Nephron (organoid): ENCODE measurements around the gene SMAD3.

ENCODE experiments used
- H3K27ac Mint-ChIP-seq, 3 experiments: 2 replicates each; pipeline ENCODE4 v1.8.0; 2020; ENCODE audit warnings: mixed read lengths in 3 of 3, mild to moderate bottlenecking in 2 of 3, moderate library complexity in 1 of 3
- H3K27me3 Mint-ChIP-seq: 2 replicates; pipeline ENCODE4 v1.8.0; 2021; ENCODE audit warnings: low read depth, mild to moderate bottlenecking, moderate library complexity, mixed read lengths
- H3K36me3 Mint-ChIP-seq: 2 replicates; pipeline ENCODE4 v1.8.0; 2020; ENCODE audit warnings: low read depth, mixed read lengths
- H3K4me1 Mint-ChIP-seq: 2 replicates; pipeline ENCODE4 v1.8.0; 2020; ENCODE audit warnings: mixed read lengths
- H3K4me3 Mint-ChIP-seq, 3 experiments: 2 replicates each; pipeline ENCODE4 v1.8.0; 2020; ENCODE audit warnings: mild to moderate bottlenecking in 3 of 3, mixed read lengths in 3 of 3, moderate library complexity in 2 of 3
- H3K9me3 Mint-ChIP-seq: 2 replicates; pipeline ENCODE4 v1.8.0; 2020; ENCODE audit warnings: mixed read lengths
- TF ChIP-seq, protein P1 (sequence below), 3 experiments: fragments of 200-600 bp; sonication (generic); IDR thresholded peaks; one replicate each; pipeline ENCODE4 v1.5.0; 2021; ENCODE audit warnings: antibody characterized with exemption in 3 of 3; ENCODE audit not compliant: unreplicated experiment in 3 of 3

Gene SMAD3

DNA sequence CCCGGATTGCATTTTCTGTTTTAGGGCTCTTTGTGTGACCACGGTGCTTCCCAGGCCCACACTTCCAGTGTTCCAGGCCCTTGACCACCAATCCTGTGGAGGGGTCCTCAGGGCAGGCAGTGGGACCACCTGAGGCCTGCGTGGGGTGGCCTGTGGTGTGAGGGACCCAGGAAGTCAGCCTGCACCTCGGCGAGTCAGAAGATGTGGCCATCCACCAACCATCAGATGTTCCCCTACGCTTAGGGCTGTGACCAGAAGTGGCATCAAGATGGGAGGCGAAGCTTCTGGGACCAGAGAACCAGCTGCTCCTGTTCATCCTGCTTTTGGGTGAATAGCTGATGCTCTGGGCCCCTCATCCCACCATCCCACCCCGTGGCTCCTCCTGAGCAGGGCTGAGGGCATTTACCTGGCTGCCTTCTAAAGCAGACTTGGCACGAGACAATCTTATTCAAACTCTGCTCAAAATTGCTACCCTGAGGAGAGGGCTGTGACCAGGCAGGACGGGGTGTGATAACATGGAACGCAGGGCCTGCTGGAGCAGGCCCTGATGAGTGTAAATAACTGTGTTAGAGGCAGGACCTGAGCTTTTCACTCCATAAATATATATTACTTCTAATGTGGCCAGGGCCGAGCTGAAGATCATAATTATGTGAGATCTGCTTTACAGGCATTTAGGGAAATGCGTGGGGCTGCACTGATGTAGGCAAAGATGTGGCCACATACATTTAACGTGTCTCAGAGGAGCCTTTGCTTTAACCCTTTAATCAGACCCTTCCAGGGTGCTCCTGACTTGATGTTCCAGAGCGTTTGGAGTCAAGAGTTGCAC lies 28.8 kb downstream of the SMAD3 start:
- no peak overlapping the region for H3K27ac Mint-ChIP-seq
- no peaks in the 10 kb centered on the region for H3K9me3 Mint-ChIP-seq
- H3K4me1 Mint-ChIP-seq: peaks cover 71% of the 10 kb centered on the region
- peaks cover 15% of the 10 kb centered on the region for H3K36me3 Mint-ChIP-seq
- TF ChIP-seq, protein P1, sequence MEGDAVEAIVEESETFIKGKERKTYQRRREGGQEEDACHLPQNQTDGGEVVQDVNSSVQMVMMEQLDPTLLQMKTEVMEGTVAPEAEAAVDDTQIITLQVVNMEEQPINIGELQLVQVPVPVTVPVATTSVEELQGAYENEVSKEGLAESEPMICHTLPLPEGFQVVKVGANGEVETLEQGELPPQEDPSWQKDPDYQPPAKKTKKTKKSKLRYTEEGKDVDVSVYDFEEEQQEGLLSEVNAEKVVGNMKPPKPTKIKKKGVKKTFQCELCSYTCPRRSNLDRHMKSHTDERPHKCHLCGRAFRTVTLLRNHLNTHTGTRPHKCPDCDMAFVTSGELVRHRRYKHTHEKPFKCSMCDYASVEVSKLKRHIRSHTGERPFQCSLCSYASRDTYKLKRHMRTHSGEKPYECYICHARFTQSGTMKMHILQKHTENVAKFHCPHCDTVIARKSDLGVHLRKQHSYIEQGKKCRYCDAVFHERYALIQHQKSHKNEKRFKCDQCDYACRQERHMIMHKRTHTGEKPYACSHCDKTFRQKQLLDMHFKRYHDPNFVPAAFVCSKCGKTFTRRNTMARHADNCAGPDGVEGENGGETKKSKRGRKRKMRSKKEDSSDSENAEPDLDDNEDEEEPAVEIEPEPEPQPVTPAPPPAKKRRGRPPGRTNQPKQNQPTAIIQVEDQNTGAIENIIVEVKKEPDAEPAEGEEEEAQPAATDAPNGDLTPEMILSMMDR (IDR thresholded peaks at IDR 0.05; ENCODE audit: unreplicated experiment in 3 of 3): no peak
- H3K27me3 Mint-ChIP-seq: no peaks in the 10 kb centered on the region
- H3K4me3 Mint-ChIP-seq: no peak overlapping the region

DNA sequence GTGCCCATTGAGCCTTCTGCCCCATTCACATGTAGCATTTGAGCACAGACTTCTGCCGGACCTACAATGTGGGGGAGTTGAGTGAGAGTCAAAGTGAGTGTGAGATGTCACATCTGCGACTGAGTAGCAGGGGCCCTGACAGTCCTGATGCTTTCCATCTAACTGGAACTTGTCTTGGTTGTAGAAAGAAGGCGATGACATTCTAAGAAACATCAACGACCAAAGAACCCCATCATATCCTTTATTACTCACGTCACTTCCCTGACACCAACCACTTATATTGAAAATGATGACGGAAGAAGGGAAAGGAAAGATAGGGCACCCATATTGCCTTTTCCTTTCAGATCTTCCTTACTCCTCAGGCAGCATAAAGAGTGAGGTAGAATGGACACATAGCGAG lies 30.5 kb downstream of the SMAD3 start:
- H3K36me3 Mint-ChIP-seq: peaks cover 15% of the 10 kb centered on the region

DNA sequence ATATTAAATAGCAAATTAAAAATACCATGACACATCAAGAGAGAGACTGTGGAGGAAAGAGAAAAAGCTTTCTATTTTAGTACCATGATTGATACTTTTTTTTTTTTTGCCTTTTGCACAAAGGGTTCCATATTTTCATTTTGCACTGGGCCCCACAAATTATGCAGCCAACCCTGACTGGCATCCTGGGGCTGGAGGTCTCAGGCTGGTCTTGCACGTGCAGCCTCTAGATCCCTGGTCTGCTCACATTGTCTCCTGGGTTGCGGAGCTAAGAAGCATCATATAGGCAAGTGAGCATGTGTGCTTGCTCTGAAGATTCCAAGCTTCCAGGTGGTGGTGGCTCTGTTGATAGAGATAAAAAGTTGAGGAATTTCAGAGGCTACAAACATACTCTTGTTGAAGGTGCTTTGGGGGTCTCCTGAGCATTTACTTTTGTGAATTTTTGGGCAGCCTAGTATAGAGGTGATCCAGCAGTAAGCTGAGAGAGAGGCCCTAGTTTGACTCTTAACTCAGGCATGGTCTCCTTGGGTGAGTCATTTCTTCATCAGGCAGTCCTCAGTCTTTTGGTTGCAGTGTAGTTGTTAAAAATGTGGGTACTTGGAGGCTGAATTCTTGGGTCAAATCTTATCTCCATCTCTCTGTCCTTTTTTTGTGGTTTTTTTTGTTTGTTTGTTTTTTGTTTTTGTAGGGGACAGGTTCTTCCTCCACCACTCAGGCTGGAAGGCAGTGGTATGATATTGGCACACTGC lies 31.3 kb downstream of the SMAD3 start:
- Mint-ChIP-seq H3K27me3 (no peaks in the 10 kb centered on the region), H3K9me3 (no peaks in the 10 kb centered on the region), H3K4me3 (no peak overlapping the region), H3K27ac (no peak overlapping the region), H3K4me1 (peaks cover 50% of the 10 kb centered on the region), H3K36me3 (peaks cover 15% of the 10 kb centered on the region)
- TF ChIP-seq, protein P1 (IDR thresholded peaks at IDR 0.05; ENCODE audit: unreplicated experiment in 3 of 3): no peak

More for the DNA sequence above, 30.5 kb downstream of the SMAD3 start:
- H3K4me1 Mint-ChIP-seq: peaks cover 58% of the 10 kb centered on the region
- H3K27me3 Mint-ChIP-seq: no peaks in the 10 kb centered on the region
- peak overlapping the region in 1 of 3 experiments; percentile 31 for H3K27ac Mint-ChIP-seq
- no peaks in the 10 kb centered on the region for H3K9me3 Mint-ChIP-seq
- no peak overlapping the region for H3K4me3 Mint-ChIP-seq
- TF ChIP-seq, protein P1 (IDR thresholded peaks at IDR 0.05; ENCODE audit: unreplicated experiment in 3 of 3): no peak

DNA sequence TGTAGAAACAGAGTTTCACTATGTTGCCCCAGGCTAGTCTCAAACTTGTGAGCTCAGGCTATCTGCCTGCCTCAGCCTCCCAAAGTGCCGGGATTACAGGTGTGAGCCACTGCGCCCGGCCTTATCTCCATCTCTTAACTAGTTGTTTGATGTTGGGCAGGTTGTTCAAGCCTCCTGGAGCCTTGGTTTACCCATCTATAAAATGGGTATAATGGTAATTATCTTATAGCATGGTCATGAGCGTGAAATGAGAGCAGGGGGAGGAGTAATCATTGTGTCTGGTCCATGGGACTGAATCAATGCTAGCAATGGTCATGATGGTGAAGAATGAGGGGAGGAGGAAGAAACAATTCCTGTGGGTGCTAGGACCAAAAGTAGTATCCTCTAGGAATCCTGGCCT lies 32.0 kb downstream of the SMAD3 start:
- Mint-ChIP-seq H3K4me3 (no peak overlapping the region), H3K4me1 (peaks cover 43% of the 10 kb centered on the region), H3K9me3 (no peaks in the 10 kb centered on the region), H3K27ac (peak overlapping the region; percentile 76 to 90 (median 78)), H3K27me3 (no peaks in the 10 kb centered on the region), H3K36me3 (peaks cover 15% of the 10 kb centered on the region)
- TF ChIP-seq, protein P1 (IDR thresholded peaks at IDR 0.05; ENCODE audit: unreplicated experiment in 3 of 3): no peak

DNA sequence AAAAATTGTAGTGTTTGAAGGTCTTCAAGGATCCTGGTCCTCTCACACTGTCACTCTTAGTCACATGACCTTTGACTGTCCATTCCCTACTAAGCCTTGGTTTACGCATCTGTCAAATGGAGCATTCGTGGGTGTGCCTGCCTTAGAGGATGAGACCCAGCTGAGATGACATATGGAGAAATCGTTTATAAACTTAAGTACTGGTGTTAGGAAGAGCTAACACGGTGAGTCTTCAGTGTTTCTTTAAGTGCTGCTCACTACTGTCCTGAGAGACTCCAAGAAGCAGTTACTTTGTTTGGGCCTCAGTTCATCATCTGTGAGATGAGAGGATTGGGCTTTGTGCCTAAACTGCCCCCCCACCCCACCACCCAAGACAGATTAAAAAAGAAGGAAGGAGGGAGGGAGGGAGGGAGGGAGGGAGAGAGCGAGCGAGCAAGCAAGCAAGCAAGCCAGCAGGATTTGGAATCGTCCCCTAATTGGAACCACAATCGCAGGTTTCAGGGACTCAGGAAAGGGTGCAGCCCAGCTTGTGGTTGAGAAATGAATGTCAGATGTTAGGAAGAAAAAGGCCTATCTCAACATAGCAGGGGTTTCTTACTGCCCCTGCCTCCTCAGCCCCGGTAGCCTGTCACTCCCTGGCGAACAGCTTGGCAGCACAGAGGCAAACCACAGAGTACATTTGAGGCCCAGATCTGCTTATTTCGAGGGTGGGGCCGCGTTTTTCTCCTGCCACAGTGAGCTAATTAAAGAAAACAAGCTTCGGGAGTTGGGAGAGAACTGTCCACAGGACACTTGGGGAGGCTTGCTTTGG lies 32.7 kb downstream of the SMAD3 start:
- Mint-ChIP-seq H3K4me3 (peak overlapping the region in 1 of 3 experiments; percentile 29), H3K27ac (peak overlapping the region; percentile 76 to 90 (median 78))

More for the DNA sequence above, 32.7 kb downstream of the SMAD3 start:
- TF ChIP-seq, protein P1 (IDR thresholded peaks at IDR 0.05; ENCODE audit: unreplicated experiment in 3 of 3): no peak
- Mint-ChIP-seq H3K9me3 (no peaks in the 10 kb centered on the region), H3K36me3 (peaks cover 18% of the 10 kb centered on the region), H3K27me3 (no peaks in the 10 kb centered on the region), H3K4me1 (peaks cover 36% of the 10 kb centered on the region)
